Measurements from ENCODE around the gene VAV2.

VAV2 gene

DNA sequence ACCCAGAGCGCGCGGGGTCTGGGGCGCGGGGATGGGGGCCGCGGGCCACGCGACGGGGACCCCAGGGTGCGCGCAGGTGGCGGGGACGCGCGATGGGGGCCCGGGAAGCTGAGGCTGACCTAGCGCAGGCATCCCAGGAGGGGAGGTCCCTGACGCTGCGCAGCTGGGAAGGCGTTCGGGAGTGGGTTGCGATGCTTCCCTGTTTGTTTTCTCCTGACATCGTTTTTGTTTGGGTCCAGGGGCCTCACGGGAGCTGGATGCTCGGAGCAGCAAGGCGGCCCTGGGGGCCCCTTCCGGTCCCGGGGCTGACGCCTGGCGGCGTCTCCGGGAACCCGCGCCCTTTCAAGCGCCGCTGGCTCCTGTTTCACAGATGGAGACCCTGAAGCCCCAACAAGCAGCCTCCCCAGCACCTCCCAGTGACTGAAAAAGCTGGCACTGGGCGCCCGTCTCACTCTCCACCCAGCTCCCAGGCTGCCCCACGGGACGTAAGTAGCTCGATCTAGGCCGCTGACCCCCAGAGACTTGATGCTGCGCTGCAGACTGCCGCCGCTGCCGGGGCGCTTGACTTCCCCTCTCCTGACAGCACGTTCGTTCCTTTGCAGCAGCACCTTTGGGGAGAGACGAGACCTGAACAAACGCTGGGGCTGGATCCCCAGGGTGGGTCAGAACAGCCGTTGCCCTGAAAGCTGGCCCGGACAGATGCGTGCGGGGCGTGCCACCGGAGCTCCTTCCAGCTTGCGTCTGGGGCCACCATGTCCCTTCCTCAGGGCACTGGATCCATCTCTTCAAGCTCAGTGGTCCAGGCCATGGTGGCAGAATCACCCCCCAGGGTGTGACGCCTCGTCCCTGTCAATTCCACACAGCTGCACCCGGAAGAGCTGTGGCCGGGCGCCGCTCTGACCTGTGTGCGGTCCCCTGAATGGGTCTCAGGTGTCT lies 33.8 kb upstream of the VAV2 start:
- TF ChIP-seq CTCF (IDR thresholded peaks at IDR 0.05) (no peak), ZFX (IDR thresholded peaks at IDR 0.05; ENCODE audit: borderline replicate concordance) (no peak)
- H3K27ac ChIP-seq: 0 out of 2 replicates have a peak overlapping the region, but pooled peaks have one; percentile 36

DNA sequence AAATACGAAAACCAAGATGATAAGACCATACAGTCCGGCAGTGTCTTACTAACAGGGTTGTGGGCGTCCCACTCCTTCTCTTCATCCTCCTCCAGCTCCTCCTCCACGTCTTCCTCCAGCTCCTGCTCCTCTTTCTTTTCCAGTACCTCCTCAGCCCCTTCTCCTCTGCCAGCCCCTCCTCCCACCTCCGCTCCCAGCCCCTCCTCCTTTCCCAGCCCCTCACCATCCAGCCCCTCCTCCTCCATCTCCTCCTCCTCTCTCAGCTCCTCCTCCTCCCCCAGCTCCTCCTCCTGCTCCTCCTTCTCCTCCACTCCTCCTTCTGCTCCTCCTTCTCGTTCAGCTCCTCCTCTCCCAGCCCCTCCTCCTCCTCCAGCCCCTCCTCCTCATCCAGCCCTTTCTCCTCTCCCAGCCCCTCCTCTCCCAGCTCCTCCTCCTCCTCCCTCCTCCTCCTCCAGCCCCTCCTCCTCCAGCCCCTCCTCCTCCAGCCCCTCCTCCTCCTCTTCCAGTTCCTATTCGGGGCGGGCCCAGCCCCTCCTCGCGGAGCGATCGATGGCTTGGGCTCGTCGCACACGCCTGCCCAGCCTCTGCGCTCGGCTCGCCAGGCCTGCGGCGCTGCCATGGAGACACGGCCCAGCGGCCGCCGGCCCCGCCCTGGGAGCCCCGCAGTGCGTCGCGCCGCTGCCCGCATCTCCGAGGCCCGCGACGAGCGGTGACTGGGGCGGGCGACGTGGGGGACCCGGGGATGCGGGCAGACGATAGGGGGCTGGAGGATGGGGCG lies 32.9 kb upstream of the VAV2 start, which contains the start of gene BRD3OS:
Gene BRD3OS (plus strand): TSS at position 654 of the 778 bp plus-strand sequence. CDS start 1,267 bp downstream, outside the sequence.
- TF ChIP-seq ZFX (IDR thresholded peaks at IDR 0.05; ENCODE audit: borderline replicate concordance): no peak
- TF ChIP-seq CTCF (IDR thresholded peaks at IDR 0.05): no peak
- H3K27ac ChIP-seq: peak within 1 kb of the TSS; percentile 41; the same call in 1 of the 2 replicates

DNA sequence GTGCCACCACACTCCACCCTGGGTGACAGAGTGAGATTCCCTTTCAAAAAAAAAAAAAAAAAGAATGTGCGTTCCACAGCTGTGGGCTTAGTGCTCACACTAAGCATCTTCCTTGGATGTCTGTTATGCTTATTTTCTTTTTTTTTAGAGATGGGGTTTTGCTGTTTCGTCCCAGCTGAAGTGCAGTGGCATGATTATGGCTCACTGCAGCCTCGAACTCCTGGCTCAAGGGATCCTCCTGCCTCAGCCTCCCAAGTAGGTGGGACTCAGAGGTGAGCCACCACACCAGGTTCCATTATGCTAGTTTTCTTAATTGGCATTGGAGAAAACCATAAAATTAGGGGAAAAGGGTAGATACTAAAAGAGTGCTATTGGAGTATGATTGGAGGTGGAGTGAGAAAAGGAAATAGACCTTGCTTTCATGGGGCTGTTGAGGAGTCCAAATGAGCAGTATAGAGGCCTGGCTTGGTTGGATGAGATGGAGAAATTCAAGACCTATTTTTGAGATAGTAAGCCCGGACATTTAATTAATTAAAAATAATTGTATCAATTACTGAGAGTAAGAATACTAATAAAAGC lies 32.2 kb upstream of the VAV2 start:
- TF ChIP-seq CTCF (IDR thresholded peaks at IDR 0.05) (no peak), ZFX (IDR thresholded peaks at IDR 0.05; ENCODE audit: borderline replicate concordance) (no peak)
- peak overlapping the region; percentile 41; the same call in 1 of the 2 replicates for H3K27ac ChIP-seq

GRCh38 chr9:134014946-134015345 lies 22.8 kb upstream of the VAV2 start:
- H3K27ac ChIP-seq: no peak overlapping the region
- TF ChIP-seq ZFX (IDR thresholded peaks at IDR 0.05; ENCODE audit: borderline replicate concordance): no peak

- TF ChIP-seq CTCF (IDR thresholded peaks at IDR 0.05) (no peak), ZFX (IDR thresholded peaks at IDR 0.05; ENCODE audit: borderline replicate concordance) (no peak)
- no peak overlapping the region for H3K27ac ChIP-seq
Measured at GRCh38 chr9:134011401-134011800, 19.3 kb upstream of the VAV2 start.

DNA sequence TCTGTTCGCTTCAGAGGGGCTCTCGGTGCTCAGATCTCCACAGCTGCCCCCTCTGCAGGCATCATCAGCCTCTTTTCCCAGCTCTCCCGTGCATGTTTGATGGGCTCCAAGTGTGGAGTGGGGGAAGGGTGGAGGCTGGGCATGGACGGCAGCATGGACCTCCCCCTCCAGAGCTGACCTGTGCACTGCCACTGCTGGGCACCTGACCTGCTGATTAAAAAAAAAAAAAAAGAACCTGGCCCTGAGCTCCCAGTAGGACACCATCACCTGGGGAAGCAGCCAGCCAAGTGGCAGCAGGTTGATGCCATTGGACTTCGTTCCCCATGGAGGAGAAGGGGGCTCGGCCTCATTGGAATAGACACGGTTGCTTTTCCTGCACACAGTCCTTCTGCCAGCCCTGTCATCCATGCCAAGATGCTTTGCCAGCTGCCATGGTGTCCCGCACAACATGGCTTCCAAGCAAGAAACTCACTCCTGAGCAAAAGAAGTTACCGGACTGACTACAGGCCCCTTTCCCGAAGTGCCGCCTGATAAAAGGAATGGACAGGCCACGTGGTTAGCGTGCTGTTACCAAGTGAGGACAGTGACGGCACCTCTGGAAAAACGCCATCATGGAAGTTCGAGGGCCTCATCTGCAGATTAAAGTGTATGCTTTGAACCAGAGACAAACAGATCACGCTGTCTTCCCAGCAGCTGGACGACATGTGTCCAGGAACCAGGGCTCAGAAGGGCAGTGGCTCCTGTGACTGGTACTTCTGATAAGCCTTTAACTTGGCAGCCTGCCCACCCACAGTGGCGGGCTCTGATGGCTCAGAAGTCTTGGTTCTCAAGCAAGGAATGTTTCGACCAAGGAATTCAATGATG lies 18.4 kb upstream of the VAV2 start:
- no peak overlapping the region for H3K27ac ChIP-seq
- no peak for TF ChIP-seq CTCF (IDR thresholded peaks at IDR 0.05)
- no peak for TF ChIP-seq ZFX (IDR thresholded peaks at IDR 0.05; ENCODE audit: borderline replicate concordance)
